ENCODE results near the gene URM1.

- TF ChIP-seq CTCF (IDR thresholded peaks at IDR 0.05; ENCODE audit: low read length) (peak; percentile 97), EZH2 (IDR thresholded peaks at IDR 0.05; ENCODE audit: borderline replicate concordance, low read length) (no peak)
Observed at GRCh38 chr9:128361986-128362646, 9.1 kb upstream of the URM1 start.

Data from OCI-LY1 (cell line).